ENCODE measurements around the gene TYR.
"Not testable (repeated sequence)": the region's sequence is repeated elsewhere in the genome, so short reads cannot be mapped to it uniquely, and the experiment has no call there.

DNA sequence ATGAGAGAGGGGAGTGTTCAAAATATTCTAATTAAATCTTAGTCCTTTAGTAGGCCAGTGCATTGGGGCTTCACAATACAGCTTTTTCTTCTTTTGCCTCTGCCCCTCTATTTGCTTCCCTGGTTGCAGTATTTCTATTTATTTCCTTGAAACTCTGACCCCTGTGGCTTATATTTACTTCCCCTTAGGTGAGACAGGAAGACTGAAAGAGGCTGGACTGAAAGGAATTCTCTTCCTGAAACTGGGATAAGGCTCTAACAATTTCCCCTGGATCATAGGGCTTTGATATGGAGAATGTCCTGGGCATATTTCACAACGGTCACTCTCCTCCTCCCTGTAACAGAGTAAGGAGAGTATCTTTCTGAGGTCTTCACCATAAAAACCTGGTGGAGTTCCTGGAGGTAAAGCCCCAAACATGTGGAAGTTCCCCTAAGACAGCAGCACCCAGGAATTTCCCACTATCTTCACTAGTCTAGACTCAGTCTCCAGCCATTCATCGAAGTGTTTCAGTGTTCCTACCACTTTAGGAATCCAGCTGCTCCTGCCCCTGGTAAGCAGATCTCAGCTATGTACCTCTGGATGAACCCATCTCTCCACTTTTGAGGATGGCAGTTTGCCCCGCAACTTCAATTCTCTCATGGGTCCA is 103.5 kb downstream of the TYR start:
- TF ChIP-seq, protein P1, sequence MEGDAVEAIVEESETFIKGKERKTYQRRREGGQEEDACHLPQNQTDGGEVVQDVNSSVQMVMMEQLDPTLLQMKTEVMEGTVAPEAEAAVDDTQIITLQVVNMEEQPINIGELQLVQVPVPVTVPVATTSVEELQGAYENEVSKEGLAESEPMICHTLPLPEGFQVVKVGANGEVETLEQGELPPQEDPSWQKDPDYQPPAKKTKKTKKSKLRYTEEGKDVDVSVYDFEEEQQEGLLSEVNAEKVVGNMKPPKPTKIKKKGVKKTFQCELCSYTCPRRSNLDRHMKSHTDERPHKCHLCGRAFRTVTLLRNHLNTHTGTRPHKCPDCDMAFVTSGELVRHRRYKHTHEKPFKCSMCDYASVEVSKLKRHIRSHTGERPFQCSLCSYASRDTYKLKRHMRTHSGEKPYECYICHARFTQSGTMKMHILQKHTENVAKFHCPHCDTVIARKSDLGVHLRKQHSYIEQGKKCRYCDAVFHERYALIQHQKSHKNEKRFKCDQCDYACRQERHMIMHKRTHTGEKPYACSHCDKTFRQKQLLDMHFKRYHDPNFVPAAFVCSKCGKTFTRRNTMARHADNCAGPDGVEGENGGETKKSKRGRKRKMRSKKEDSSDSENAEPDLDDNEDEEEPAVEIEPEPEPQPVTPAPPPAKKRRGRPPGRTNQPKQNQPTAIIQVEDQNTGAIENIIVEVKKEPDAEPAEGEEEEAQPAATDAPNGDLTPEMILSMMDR (conservative IDR thresholded peaks at IDR 0.05 in 1 of 2, IDR thresholded peaks at IDR 0.05 in 1 of 2; ENCODE audit: low read depth in 1 of 2, low read length in 2 of 2): not testable (repeated sequence)
- not testable (repeated sequence) for TF ChIP-seq EZH2 (IDR thresholded peaks at IDR 0.05; ENCODE audit: low read length, missing control alignments)
